Ishikawa (cell line): ENCODE measurements around the gene TMCC1.

Experiments used
- CEBPB ChIP-seq: IDR thresholded peaks from 2 replicates; pipeline ENCODE4 v1.6.1; 2012
- CREB1 ChIP-seq: IDR thresholded peaks from 2 replicates; pipeline ENCODE4 v1.6.1; 2012; ENCODE audit warnings: low read depth
- EGR1 ChIP-seq: IDR thresholded peaks from 2 replicates; pipeline ENCODE4 v1.6.1; 2012
- EP300 ChIP-seq: IDR thresholded peaks from 2 replicates; pipeline ENCODE4 v1.6.1; 2012; ENCODE audit warnings: borderline replicate concordance
- FOXM1 ChIP-seq: IDR thresholded peaks from 2 replicates; pipeline ENCODE4 v1.6.1; 2012; ENCODE audit warnings: low read depth, borderline replicate concordance
- NFIC ChIP-seq: IDR thresholded peaks from 2 replicates; pipeline ENCODE4 v1.6.1; 2012
- RAD21 ChIP-seq: IDR thresholded peaks from 2 replicates; pipeline ENCODE4 v1.6.1; 2012; ENCODE audit warnings: low read depth
- TAF1 ChIP-seq: IDR thresholded peaks from 2 replicates; pipeline ENCODE4 v1.6.1; 2012; ENCODE audit warnings: low read depth, mild to moderate bottlenecking
- TCF12 ChIP-seq: IDR thresholded peaks from 2 replicates; pipeline ENCODE4 v1.6.1; 2012; ENCODE audit warnings: low read depth
- TEAD4 ChIP-seq: IDR thresholded peaks from 2 replicates; pipeline ENCODE4 v1.6.1; 2012
- YY1 ChIP-seq: IDR thresholded peaks from 2 replicates; pipeline ENCODE4 v1.6.1; 2012; ENCODE audit warnings: low read depth
- ZBTB7A ChIP-seq: IDR thresholded peaks from 2 replicates; pipeline ENCODE4 v1.6.1; 2012; ENCODE audit warnings: low read depth
- TF ChIP-seq, protein P1 (sequence below): IDR thresholded peaks from 2 replicates; pipeline ENCODE4 v1.6.1; 2012; ENCODE audit warnings: low read depth, mild to moderate bottlenecking
- TF ChIP-seq, protein P2 (sequence below): IDR thresholded peaks from 2 replicates; pipeline ENCODE4 v1.6.1; 2012
- TF ChIP-seq, protein P3 (sequence below): IDR thresholded peaks from 2 replicates; pipeline ENCODE4 v1.6.1; 2012

Gene TMCC1

DNA sequence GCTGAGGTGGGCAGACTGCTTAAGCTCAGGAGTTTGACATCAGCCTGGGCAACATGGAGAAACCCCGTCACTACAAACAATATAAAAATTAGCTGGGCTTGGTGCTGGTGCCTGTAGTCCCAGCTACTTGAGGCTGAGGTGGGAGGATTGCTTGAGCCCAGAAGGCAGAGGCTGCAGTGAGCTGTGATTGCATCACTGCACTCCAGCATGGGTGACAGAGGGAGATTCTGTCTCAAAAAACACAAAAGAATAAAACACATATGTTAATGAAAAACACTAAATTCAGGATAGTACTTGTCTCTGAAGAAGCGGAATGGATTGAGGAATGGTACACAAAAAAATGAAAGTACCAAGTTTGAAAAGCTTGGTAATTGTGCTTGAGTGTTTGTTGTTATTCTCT is 159.1 kb downstream of the TMCC1 start:
- TF ChIP-seq CEBPB (0 out of 2 replicates have a peak, but pooled peaks have one; percentile 15), CREB1 (no peak), EGR1 (no peak), NFIC (no peak)

DNA sequence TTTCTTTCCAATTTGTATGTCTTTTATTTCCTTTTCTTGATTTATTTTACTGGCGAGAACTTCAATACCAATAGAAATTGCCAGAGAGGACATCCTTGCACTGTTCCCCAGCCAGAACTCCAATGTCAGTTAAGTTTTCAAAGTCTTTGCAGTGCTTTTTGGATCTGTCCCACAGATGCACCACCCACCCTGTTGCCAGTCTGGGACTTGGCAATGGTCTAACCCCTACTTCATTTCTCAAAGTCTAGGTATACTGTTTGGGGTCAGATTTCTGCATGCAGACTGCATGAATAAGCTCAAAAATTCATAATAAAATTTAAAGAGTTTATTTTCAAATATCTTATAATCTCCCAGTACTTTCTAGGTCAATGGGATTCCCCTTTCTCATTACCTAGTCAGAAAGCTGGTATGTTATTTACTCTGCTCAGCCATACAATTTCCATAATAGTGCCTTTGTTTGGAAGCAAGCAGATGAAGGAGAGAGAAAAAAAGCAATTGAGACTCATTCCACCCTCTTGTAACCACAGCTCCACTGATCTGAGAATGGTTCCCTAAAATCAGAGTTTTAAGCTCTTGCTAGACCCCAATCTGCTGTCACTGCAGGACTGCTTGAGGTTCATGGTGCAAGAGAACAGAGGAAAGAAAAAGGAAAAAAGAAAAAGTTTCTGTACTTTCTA is 161.2 kb downstream of the TMCC1 start:
- TF ChIP-seq FOXM1 (no peak), TAF1 (no peak), TEAD4 (no peak), EP300 (no peak), CREB1 (no peak), ZBTB7A (no peak), NFIC (no peak), EGR1 (no peak), TCF12 (no peak), RAD21 (no peak), YY1 (no peak)
- TF ChIP-seq, protein P1, sequence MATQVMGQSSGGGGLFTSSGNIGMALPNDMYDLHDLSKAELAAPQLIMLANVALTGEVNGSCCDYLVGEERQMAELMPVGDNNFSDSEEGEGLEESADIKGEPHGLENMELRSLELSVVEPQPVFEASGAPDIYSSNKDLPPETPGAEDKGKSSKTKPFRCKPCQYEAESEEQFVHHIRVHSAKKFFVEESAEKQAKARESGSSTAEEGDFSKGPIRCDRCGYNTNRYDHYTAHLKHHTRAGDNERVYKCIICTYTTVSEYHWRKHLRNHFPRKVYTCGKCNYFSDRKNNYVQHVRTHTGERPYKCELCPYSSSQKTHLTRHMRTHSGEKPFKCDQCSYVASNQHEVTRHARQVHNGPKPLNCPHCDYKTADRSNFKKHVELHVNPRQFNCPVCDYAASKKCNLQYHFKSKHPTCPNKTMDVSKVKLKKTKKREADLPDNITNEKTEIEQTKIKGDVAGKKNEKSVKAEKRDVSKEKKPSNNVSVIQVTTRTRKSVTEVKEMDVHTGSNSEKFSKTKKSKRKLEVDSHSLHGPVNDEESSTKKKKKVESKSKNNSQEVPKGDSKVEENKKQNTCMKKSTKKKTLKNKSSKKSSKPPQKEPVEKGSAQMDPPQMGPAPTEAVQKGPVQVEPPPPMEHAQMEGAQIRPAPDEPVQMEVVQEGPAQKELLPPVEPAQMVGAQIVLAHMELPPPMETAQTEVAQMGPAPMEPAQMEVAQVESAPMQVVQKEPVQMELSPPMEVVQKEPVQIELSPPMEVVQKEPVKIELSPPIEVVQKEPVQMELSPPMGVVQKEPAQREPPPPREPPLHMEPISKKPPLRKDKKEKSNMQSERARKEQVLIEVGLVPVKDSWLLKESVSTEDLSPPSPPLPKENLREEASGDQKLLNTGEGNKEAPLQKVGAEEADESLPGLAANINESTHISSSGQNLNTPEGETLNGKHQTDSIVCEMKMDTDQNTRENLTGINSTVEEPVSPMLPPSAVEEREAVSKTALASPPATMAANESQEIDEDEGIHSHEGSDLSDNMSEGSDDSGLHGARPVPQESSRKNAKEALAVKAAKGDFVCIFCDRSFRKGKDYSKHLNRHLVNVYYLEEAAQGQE, result no peak
- TF ChIP-seq, protein P2, sequence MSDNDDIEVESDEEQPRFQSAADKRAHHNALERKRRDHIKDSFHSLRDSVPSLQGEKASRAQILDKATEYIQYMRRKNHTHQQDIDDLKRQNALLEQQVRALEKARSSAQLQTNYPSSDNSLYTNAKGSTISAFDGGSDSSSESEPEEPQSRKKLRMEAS, result no peak
- TF ChIP-seq, protein P3, sequence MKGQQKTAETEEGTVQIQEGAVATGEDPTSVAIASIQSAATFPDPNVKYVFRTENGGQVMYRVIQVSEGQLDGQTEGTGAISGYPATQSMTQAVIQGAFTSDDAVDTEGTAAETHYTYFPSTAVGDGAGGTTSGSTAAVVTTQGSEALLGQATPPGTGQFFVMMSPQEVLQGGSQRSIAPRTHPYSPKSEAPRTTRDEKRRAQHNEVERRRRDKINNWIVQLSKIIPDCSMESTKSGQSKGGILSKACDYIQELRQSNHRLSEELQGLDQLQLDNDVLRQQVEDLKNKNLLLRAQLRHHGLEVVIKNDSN, result no peak

DNA sequence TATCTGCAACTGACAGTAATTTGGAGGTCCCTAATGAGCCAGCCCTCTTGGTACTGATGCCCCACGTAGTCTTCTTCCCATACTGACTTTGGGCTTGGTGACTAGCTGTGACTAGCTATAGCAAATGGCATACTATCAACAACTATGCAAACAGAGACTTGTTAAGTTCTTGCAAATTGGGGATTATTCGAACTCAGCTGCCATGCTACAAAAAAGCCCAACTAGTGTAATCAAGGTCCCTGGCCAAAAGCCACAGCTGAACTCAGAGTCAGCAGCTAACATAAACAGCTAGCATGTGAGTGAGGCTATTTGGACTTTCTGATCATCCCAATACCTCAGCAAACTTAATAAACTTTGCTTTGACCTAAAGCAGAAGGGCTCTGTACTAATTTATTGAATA is 165.8 kb downstream of the TMCC1 start:
- no peak for TF ChIP-seq CREB1
- TF ChIP-seq, protein P3, result no peak

DNA sequence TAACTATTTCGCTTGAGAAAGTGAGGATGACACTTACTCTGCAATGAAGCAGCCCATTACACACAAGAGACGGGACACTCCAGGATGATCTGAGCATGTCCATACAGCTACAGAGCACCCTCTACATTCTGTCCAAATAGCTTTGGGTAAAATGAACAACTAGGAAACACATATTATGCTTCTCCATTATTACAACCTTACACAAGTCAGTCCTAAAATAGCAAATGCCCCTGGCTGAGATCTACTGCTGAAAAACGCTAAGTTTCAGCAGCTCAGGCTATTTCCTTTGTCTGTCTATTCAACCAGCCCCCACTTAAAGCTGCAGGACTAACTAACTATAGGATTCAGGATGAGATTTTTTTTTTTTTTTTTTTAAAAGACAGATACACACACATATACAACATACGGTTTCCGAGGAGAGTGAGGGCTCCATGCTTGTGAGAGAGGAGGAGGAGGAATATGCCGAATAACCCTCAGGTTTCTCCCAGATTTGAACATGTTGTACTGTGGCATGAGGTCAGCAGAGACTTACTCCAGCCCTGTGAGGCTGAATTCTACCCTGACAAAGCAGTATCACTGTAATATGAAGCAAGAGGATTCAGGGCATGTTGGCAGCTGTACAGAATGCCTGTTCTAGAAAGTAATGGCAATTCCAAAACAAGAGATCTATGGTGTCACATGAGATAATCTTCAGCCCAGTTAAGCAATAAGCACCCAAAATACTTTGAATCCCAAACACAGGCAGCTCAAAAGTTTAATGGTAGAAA is 169.8 kb downstream of the TMCC1 start:
- TF ChIP-seq NFIC (peak; percentile 13; the same call in 1 of the 2 replicates), TCF12 (no peak), CEBPB (peak; percentile 66; the same call in 1 of the 2 replicates)
- TF ChIP-seq, protein P2, result peak; percentile 49; the same call in 1 of the 2 replicates

DNA sequence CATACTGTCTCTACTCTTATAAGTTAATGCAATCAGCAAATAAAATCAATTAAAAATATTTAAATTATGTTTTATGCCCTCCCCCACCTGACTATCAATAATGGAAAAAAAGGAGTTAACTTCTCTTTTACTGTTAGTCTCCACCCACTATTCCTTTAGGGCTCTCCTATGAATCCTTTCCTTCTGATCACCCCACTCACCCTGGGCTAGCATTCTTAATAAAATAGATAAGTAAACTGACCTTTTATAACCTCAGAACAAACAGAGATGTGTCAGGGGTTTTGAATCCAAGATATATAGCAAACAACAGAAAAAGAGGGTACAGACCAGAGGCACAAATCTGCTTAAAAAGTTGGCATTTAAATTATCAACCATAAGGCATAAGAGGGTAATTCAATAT is 171.0 kb downstream of the TMCC1 start:
- TF ChIP-seq FOXM1 (no peak), YY1 (no peak), TCF12 (no peak), EP300 (no peak), CREB1 (no peak), TAF1 (no peak), RAD21 (no peak), ZBTB7A (no peak), NFIC (no peak), EGR1 (no peak), TEAD4 (no peak), CEBPB (no peak)
- TF ChIP-seq, protein P2, result no peak
- TF ChIP-seq, protein P1, result no peak
- TF ChIP-seq, protein P3, result no peak
